HEK293 (cell line): ENCODE data around the gene GRK5.

Source experiments
- CTCF ChIA-PET: fragments of 350-600 bp; formaldehyde crosslinking; extraction: SDS; loops from one replicate; lab custom pipeline; 2021; ENCODE audit warnings: antibody characterized with exemption; lab: Yijun Ruan, JAX
- POLR2A ChIA-PET: fragments of 300-600 bp; formaldehyde crosslinking; extraction: SDS; loops from one replicate; lab custom pipeline; 2020; ENCODE audit warnings: antibody characterized with exemption, inconsistent platforms; lab: Yijun Ruan, JAX
- H3K27ac ChIP-seq: fragments of 200-500 bp; sonication (Bioruptor generic); 2 replicates; pipeline ENCODE4 v1.5.1; 2014; ENCODE audit warnings: low read depth, low read length, control low read depth, inconsistent platforms; ENCODE audit errors: extremely low read depth
- H3K36me3 ChIP-seq, 2 experiments: fragments of 200-500 bp in 1 of 2; sonication (Bioruptor generic) in 1 of 2; 1 replicate in 1 of 2; 2 replicates in 1 of 2; pipeline ENCODE4 v1.5.1; 2014 to 2017; ENCODE audit warnings: inconsistent platforms in 2 of 2, low read length in 2 of 2; ENCODE audit not compliant: control insufficient read depth in 2 of 2, insufficient read depth in 1 of 2
- H3K4me1 ChIP-seq: fragments of 200-500 bp; sonication (Bioruptor generic); 2 replicates; pipeline ENCODE4 v1.5.1; 2014; ENCODE audit warnings: mild to moderate bottlenecking, low read length, inconsistent platforms; ENCODE audit not compliant: control insufficient read depth, insufficient read depth
- H3K4me3 ChIP-seq: 2 replicates; pipeline ENCODE4 v1.5.1; 2011; ENCODE audit warnings: low read depth, mild to moderate bottlenecking, control low read depth, low read length, moderate library complexity
- H3K9me3 ChIP-seq: fragments of 200-500 bp; sonication (Bioruptor generic); 2 replicates; pipeline ENCODE4 v1.5.1; 2014; ENCODE audit warnings: low read depth, low read length, inconsistent platforms; ENCODE audit not compliant: control insufficient read depth, insufficient read depth
- AEBP2 ChIP-seq: fragments of 450-650 bp; formaldehyde crosslinking; IDR thresholded peaks from 2 replicates; pipeline ENCODE4 v1.5.1; 2016; ENCODE audit warnings: missing biosample characterization, missing genetic modification characterization, borderline replicate concordance
- ATF2 ChIP-seq: fragments of 450-650 bp; formaldehyde crosslinking; IDR thresholded peaks from 2 replicates; pipeline ENCODE4 v1.5.1; 2016; ENCODE audit warnings: missing biosample characterization, missing genetic modification characterization, low read depth
- EGR2 ChIP-seq: fragments of 450-650 bp; formaldehyde crosslinking; IDR thresholded peaks from 2 replicates; pipeline ENCODE4 v1.5.1; 2016; ENCODE audit warnings: low read depth, missing biosample characterization, missing genetic modification characterization
- ELK4 ChIP-seq: IDR thresholded peaks from 2 replicates; pipeline ENCODE4 v1.6.1; 2011; ENCODE audit warnings: mild to moderate bottlenecking, low read depth, low read length, borderline replicate concordance
- FEZF1 ChIP-seq: fragments of 450-650 bp; formaldehyde crosslinking; IDR thresholded peaks from 2 replicates; pipeline ENCODE4 v1.5.1; 2016; ENCODE audit warnings: missing biosample characterization, missing genetic modification characterization
- PBX3 ChIP-seq: sonication (generic); formaldehyde crosslinking; IDR thresholded peaks from 2 replicates; pipeline ENCODE4 v1.8.1; 2022; ENCODE audit warnings: mild to moderate bottlenecking, moderate library complexity, missing genetic modification reagents
- ZFHX2 ChIP-seq: fragments of 450-650 bp; formaldehyde crosslinking; conservative IDR thresholded peaks from 2 replicates; pipeline ENCODE4 v1.5.1; 2016; ENCODE audit warnings: missing biosample characterization, missing genetic modification characterization
- ZFP69B ChIP-seq: fragments of 450-650 bp; formaldehyde crosslinking; IDR thresholded peaks from 2 replicates; pipeline ENCODE4 v1.5.1; 2016; ENCODE audit warnings: missing biosample characterization, missing genetic modification characterization
- ZNF138 ChIP-seq: fragments of 450-650 bp; formaldehyde crosslinking; IDR thresholded peaks from 2 replicates; pipeline ENCODE4 v1.5.1; 2016; ENCODE audit warnings: missing biosample characterization, missing genetic modification characterization, borderline replicate concordance
- ZNF221 ChIP-seq: fragments of 450-650 bp; formaldehyde crosslinking; IDR thresholded peaks from 2 replicates; pipeline ENCODE4 v1.5.1; 2017; ENCODE audit warnings: missing biosample characterization, missing genetic modification characterization, borderline replicate concordance
- ZNF248 ChIP-seq: fragments of 450-650 bp; formaldehyde crosslinking; IDR thresholded peaks from 2 replicates; pipeline ENCODE4 v1.5.1; 2017; ENCODE audit warnings: missing biosample characterization, missing genetic modification characterization
- ZNF302 ChIP-seq: fragments of 450-650 bp; formaldehyde crosslinking; IDR thresholded peaks from 2 replicates; pipeline ENCODE4 v1.5.1; 2016; ENCODE audit warnings: missing biosample characterization, missing genetic modification characterization, low read depth
- ZNF335 ChIP-seq: fragments of 450-650 bp; formaldehyde crosslinking; conservative IDR thresholded peaks from 2 replicates; pipeline ENCODE4 v1.5.1; 2016; ENCODE audit warnings: missing biosample characterization, missing genetic modification characterization
- ZNF341 ChIP-seq: fragments of 450-650 bp; formaldehyde crosslinking; IDR thresholded peaks from 2 replicates; pipeline ENCODE4; 2016; ENCODE audit warnings: low read depth, missing biosample characterization, missing genetic modification characterization
- ZNF433 ChIP-seq: fragments of 450-650 bp; formaldehyde crosslinking; IDR thresholded peaks from 2 replicates; pipeline ENCODE4 v1.5.1; 2016; ENCODE audit warnings: missing biosample characterization, missing genetic modification characterization, low read depth
- ZNF488 ChIP-seq: fragments of 450-650 bp; formaldehyde crosslinking; IDR thresholded peaks from 2 replicates; pipeline ENCODE4 v1.5.1; 2016; ENCODE audit warnings: missing biosample characterization, missing genetic modification characterization
- ZNF555 ChIP-seq: fragments of 450-650 bp; formaldehyde crosslinking; conservative IDR thresholded peaks from 2 replicates; pipeline ENCODE4 v1.5.1; 2017; ENCODE audit warnings: missing biosample characterization, mild to moderate bottlenecking, missing genetic modification characterization, inconsistent platforms
- ZNF610 ChIP-seq: fragments of 450-650 bp; formaldehyde crosslinking; IDR thresholded peaks from 2 replicates; pipeline ENCODE4 v1.5.1; 2016; ENCODE audit warnings: missing biosample characterization, missing genetic modification characterization, borderline replicate concordance
- ZNF624 ChIP-seq: fragments of 450-650 bp; formaldehyde crosslinking; IDR thresholded peaks from 2 replicates; pipeline ENCODE4 v1.5.1; 2017; ENCODE audit warnings: missing biosample characterization, missing genetic modification characterization
- ZNF645 ChIP-seq: fragments of 450-650 bp; formaldehyde crosslinking; IDR thresholded peaks from 2 replicates; pipeline ENCODE4; 2016; ENCODE audit warnings: missing biosample characterization, missing genetic modification characterization
- ZNF677 ChIP-seq: fragments of 450-650 bp; IDR thresholded peaks from 2 replicates; pipeline ENCODE4 v1.5.0; 2018; ENCODE audit warnings: missing biosample characterization, mild to moderate bottlenecking, missing genetic modification characterization, moderate library complexity
- ZNF692 ChIP-seq: fragments of 450-650 bp; formaldehyde crosslinking; IDR thresholded peaks from 2 replicates; pipeline ENCODE4 v1.5.1; 2016; ENCODE audit warnings: missing biosample characterization, missing genetic modification characterization
- ZNF701 ChIP-seq: fragments of 450-650 bp; formaldehyde crosslinking; IDR thresholded peaks from 2 replicates; pipeline ENCODE4 v1.5.1; 2016; ENCODE audit warnings: missing biosample characterization, missing genetic modification characterization
- ZNF704 ChIP-seq: fragments of 450-650 bp; formaldehyde crosslinking; IDR thresholded peaks from 2 replicates; pipeline ENCODE4 v1.5.1; 2016; ENCODE audit warnings: missing biosample characterization, missing genetic modification characterization
- ZNF843 ChIP-seq: fragments of 450-650 bp; formaldehyde crosslinking; IDR thresholded peaks from 2 replicates; pipeline ENCODE4 v1.5.1; 2016; ENCODE audit warnings: missing biosample characterization, missing genetic modification characterization

Gene GRK5

GRCh38 chr10:119358152-119358512, 150.8 kb downstream of the GRK5 start:
- Histone ChIP-seq H3K4me3 (no peak overlapping the region), H3K4me1 (no peaks in the 10 kb centered on the region), H3K27ac (no peak overlapping the region), H3K9me3 (no peaks in the 10 kb centered on the region)
- ChIA-PET POLR2A (no interaction called here), CTCF (no interaction called here)
- TF ChIP-seq ZNF433 (no peak), ZNF488 (no peak), ZNF221 (tag by site-specific recombination) (no peak), ZNF302 (tag by site-specific recombination) (no peak), ZNF555 (no peak), ZNF624 (no peak), ZNF704 (tag by site-specific recombination) (no peak), ELK4 (no peak), ZNF138 (tag by site-specific recombination) (no peak), AEBP2 (no peak), ZFHX2 (tag by site-specific recombination) (no peak), ZNF248 (tag by site-specific recombination) (no peak), ZNF610 (no peak), PBX3 (no peak), ZNF341 (tag by site-specific recombination) (no peak), ZNF701 (tag by site-specific recombination) (no peak)
- TF ChIP-seq, all 188 proteins: peak for 0
- no peaks in the 10 kb centered on the region for H3K36me3 ChIP-seq

- CTCF ChIA-PET: no interaction called here
- POLR2A ChIA-PET: no interaction called here
- Histone ChIP-seq H3K9me3 (no peaks in the 10 kb centered on the region), H3K36me3 (no peaks in the 10 kb centered on the region), H3K27ac (no peak overlapping the region), H3K4me1 (no peaks in the 10 kb centered on the region), H3K4me3 (no peak overlapping the region)
- TF ChIP-seq ZNF645: no peak
- TF ChIP-seq ZNF335: no peak
- TF ChIP-seq EGR2 (tag by site-specific recombination): no peak
- TF ChIP-seq PBX3: no peak
- TF ChIP-seq ZFP69B (tag by site-specific recombination): no peak
- no peak for TF ChIP-seq FEZF1 (tag by site-specific recombination)
- no peak for TF ChIP-seq ZNF677 (tag by site-specific recombination)
- TF ChIP-seq ATF2: no peak
- TF ChIP-seq ZNF843: no peak
- TF ChIP-seq ZNF692 (tag by site-specific recombination): no peak
These were observed 151.2 kb downstream of the GRK5 start for GRCh38 chr10:119358567-119358966.
